ENCODE results near the gene ATP6V1B1. TPM values are rescaled to one million over a fixed set of nuclear protein-coding genes. Genes with fewer than 3 reads are reported as not detected.

The ATP6V1B1 gene
- total RNA-seq, 1 experiment from 2014 or later = 4.0 TPM

DNA sequence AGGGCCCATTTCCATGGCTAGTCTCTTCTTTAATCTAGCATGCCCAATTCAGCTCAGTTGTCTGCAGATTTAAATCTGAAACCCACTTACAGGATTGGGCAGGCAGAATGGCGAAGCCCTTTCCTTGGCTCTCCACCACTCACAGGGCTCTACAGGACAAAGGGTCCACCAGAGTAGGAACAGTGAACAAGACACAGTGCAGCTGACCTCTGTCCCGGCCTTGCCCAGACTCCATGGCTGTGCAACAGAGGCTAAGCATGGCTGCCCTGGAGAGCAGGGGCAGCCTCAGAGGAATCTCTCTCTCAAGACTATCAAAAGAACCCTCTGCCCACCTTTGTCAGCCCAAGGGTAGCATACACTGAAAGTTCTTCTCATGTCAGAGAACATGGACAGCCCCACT, 9.7 kb upstream of the ATP6V1B1 start:
- ChIA-PET POLR2A (no interaction called here), CTCF (no interaction called here)
- Mint-ChIP-seq H3K4me3 (ENCODE audit: unreplicated experiment) (no peak overlapping the region), H3K27me3 (ENCODE audit: insufficient read depth, unreplicated experiment) (peaks cover 5% of the 10 kb centered on the region), H3K27ac (ENCODE audit: unreplicated experiment) (no peak overlapping the region), H3K4me1 (ENCODE audit: low read depth, unreplicated experiment) (no peaks in the 10 kb centered on the region), H3K36me3 (ENCODE audit: insufficient read depth, unreplicated experiment) (no peaks in the 10 kb centered on the region), H3K9me3 (ENCODE audit: unreplicated experiment) (no peaks in the 10 kb centered on the region)
- no TSS peak for BruUV-seq (replicated peaks)
- Histone ChIP-seq H3K4me3 (ENCODE audit: low read depth, low read length) (no peak overlapping the region), H3K9me3 (no peaks in the 10 kb centered on the region), H3K4me1 (peaks cover 6% of the 10 kb centered on the region; the same call in 1 of the 2 replicates), H3K27me3 (replicated peaks; ENCODE audit: control insufficient read depth, insufficient read depth, low read length) (no peaks in the 10 kb centered on the region), H3K36me3 (ENCODE audit: control insufficient read depth, insufficient read depth, low read length) (no peaks in the 10 kb centered on the region)
- TF ChIP-seq, protein P1, sequence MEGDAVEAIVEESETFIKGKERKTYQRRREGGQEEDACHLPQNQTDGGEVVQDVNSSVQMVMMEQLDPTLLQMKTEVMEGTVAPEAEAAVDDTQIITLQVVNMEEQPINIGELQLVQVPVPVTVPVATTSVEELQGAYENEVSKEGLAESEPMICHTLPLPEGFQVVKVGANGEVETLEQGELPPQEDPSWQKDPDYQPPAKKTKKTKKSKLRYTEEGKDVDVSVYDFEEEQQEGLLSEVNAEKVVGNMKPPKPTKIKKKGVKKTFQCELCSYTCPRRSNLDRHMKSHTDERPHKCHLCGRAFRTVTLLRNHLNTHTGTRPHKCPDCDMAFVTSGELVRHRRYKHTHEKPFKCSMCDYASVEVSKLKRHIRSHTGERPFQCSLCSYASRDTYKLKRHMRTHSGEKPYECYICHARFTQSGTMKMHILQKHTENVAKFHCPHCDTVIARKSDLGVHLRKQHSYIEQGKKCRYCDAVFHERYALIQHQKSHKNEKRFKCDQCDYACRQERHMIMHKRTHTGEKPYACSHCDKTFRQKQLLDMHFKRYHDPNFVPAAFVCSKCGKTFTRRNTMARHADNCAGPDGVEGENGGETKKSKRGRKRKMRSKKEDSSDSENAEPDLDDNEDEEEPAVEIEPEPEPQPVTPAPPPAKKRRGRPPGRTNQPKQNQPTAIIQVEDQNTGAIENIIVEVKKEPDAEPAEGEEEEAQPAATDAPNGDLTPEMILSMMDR (IDR thresholded peaks at IDR 0.05; ENCODE audit: insufficient read depth in 1 of 2, low read depth in 1 of 2, low read length in 1 of 2, severe bottlenecking in 1 of 2, unreplicated experiment in 1 of 2) = no peak
- DNase-seq = no peak
- intact Hi-C loops (cut with micrococcal nuclease; ENCODE audit: unreplicated experiment) = no loop called here

DNA sequence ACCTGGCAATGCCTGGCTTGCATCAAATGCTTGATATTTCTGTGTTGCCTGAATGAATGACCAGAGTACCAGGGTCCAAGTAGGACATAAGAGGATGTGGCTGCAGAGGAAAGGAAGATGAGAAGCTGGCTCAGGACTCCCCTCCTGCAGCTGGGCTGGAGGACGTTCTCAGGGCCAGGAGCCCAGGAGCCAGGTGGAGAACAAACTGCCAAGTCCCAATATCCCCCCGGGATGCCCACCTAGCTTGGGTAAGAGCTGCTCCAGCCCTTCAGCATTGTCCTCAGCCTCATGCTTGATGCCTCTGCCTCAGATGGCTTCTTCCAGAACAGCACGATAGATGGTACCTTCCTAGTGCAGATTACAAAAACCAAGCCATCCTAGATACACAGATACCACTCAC, 8.6 kb upstream of the ATP6V1B1 start:
- no peaks in the 10 kb centered on the region for H3K36me3 Mint-ChIP-seq (ENCODE audit: insufficient read depth, unreplicated experiment)
- TF ChIP-seq, protein P1 (IDR thresholded peaks at IDR 0.05; ENCODE audit: insufficient read depth in 1 of 2, low read depth in 1 of 2, low read length in 1 of 2, severe bottlenecking in 1 of 2, unreplicated experiment in 1 of 2) = no peak
- H3K9me3 ChIP-seq = no peaks in the 10 kb centered on the region
- peaks cover 2% of the 10 kb centered on the region; the same call in 1 of the 2 replicates for H3K4me1 ChIP-seq
- POLR2A ChIA-PET = no interaction called here
- no peaks in the 10 kb centered on the region for H3K36me3 ChIP-seq (ENCODE audit: control insufficient read depth, insufficient read depth, low read length)
- no peak for DNase-seq
- H3K9me3 Mint-ChIP-seq (ENCODE audit: unreplicated experiment) = no peaks in the 10 kb centered on the region
- CTCF ChIA-PET = no interaction called here
- H3K4me3 ChIP-seq (ENCODE audit: low read depth, low read length) = no peak overlapping the region
- no peaks in the 10 kb centered on the region for H3K4me1 Mint-ChIP-seq (ENCODE audit: low read depth, unreplicated experiment)
- no peaks in the 10 kb centered on the region for H3K27me3 ChIP-seq (replicated peaks; ENCODE audit: control insufficient read depth, insufficient read depth, low read length)
- H3K27ac Mint-ChIP-seq (ENCODE audit: unreplicated experiment) = no peak overlapping the region
- no peak overlapping the region for H3K4me3 Mint-ChIP-seq (ENCODE audit: unreplicated experiment)
- intact Hi-C loops (cut with micrococcal nuclease; ENCODE audit: unreplicated experiment) = no loop called here
- BruUV-seq (replicated peaks) = no TSS peak
- peaks cover 5% of the 10 kb centered on the region for H3K27me3 Mint-ChIP-seq (ENCODE audit: insufficient read depth, unreplicated experiment)

DNA sequence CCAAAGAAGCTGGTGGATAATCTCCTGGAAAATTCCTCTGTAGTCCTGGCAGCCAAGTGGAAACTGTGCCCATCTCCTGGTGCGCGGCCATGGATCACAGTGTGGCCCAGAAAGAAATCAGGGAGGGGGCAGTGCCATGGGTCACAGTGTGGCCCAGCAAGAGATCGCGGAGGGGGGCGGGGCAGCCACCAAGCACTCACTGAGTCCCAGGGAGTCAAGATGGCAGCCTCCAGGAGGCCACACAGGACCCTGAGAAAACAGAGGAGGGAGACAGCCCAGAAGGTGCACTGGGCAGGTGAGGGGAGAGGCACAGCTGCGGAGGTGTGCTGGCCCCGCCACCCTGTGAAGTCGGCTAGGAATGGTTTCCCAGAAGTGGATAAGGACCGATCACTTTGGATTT, 8.1 kb upstream of the ATP6V1B1 start:
- POLR2A ChIA-PET = no interaction called here
- TF ChIP-seq, protein P1 (IDR thresholded peaks at IDR 0.05; ENCODE audit: insufficient read depth in 1 of 2, low read depth in 1 of 2, low read length in 1 of 2, severe bottlenecking in 1 of 2, unreplicated experiment in 1 of 2) = no peak
- Mint-ChIP-seq H3K27ac (ENCODE audit: unreplicated experiment) (no peak overlapping the region), H3K27me3 (ENCODE audit: insufficient read depth, unreplicated experiment) (peaks cover 5% of the 10 kb centered on the region), H3K4me3 (ENCODE audit: unreplicated experiment) (no peak overlapping the region), H3K36me3 (ENCODE audit: insufficient read depth, unreplicated experiment) (no peaks in the 10 kb centered on the region), H3K9me3 (ENCODE audit: unreplicated experiment) (no peaks in the 10 kb centered on the region), H3K4me1 (ENCODE audit: low read depth, unreplicated experiment) (no peaks in the 10 kb centered on the region)
- CTCF ChIA-PET = no interaction called here
- Histone ChIP-seq H3K9me3 (no peaks in the 10 kb centered on the region), H3K27me3 (replicated peaks; ENCODE audit: control insufficient read depth, insufficient read depth, low read length) (no peaks in the 10 kb centered on the region), H3K4me1 (no peaks in the 10 kb centered on the region), H3K4me3 (ENCODE audit: low read depth, low read length) (no peak overlapping the region), H3K36me3 (ENCODE audit: control insufficient read depth, insufficient read depth, low read length) (no peaks in the 10 kb centered on the region)
- no TSS peak for BruUV-seq (replicated peaks)
- intact Hi-C loops (cut with micrococcal nuclease; ENCODE audit: unreplicated experiment) = no loop called here
- no peak for DNase-seq

Data from Caco-2 (cell line).